NCI-H1436 (cell line): ENCODE measurements around the gene CTU1.
"Not testable (repeated sequence)": the region's sequence is repeated elsewhere in the genome, so short reads cannot be mapped to it uniquely, and the experiment has no call there.

Experiments
- DNase-seq: peaks from one replicate; lab custom pipeline; 2025; lab: John Stamatoyannopoulos, UW

Gene CTU1

GRCh38 chr19:51108066-51108804, at the start of gene CTU1:
Gene CTU1 (minus strand): TSS chr19:51108409. CDS start chr19:51104569, 3,840 bp downstream.
- DNase-seq = peak; percentile 99

DNA sequence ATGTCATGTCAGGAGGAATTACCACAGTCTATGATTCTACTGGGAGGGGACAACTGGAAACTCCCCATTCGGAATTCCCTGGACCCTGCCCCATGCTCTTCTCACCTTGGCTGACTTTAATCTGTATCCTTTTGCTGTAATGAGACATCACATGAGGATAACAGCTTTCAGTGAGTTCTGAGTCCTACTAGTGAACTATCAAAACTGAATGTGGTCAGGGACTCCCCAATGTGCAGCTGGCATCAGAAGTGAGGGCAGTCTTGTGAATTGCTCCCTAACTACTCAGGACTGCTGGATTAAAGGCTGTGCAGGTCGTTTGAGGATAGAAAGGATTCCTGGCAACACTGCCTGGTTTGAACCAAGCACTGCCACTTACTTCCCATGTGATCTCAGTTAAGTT, 49.1 kb upstream of the CTU1 start:
- no peak for DNase-seq

- no peak for DNase-seq
Observed at GRCh38 chr19:51156710-51157109, 48.5 kb upstream of the CTU1 start.

DNA sequence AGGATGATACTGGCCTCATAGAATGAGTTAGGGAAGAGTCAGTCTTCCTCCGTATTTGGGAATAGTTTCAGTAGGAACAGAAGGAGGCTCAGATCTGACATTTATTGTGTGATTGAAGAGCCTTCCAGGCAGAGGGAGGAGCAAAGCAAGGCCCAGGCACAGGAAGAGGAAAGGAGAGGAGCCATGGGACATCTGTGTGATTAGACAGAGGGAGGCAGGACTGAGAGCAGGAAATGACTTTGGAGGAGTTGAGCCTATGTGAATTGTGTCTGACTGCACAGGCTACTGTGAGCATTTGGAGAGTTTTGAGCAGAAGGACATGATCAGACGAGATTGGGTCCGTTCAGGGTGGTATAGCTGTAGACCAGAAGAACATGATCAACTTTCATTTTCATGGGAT, 42.4 kb upstream of the CTU1 start:
- no peak for DNase-seq

- no peak for DNase-seq
Observed at GRCh38 chr19:51148580-51148979, 40.4 kb upstream of the CTU1 start.

DNA sequence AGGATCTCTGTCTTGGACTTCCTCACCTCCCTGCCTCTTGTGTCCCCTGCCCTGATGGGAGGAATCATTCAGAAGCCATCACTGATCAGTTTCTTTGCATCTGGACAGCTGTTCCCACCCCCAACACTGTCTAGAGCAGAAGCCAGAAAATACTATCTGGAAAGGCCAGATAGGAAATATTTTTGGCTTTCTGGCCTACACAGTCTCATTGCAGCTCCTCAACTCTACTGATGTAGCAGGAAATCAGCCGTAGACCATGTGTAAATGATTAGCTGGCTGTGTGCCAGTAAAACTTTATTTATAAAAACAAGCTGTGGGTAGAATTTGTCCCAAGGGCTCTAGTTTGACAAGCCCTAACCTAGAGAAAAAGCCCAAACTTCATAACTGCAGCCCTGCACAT, 39.5 kb upstream of the CTU1 start:
- DNase-seq = no peak

DNA sequence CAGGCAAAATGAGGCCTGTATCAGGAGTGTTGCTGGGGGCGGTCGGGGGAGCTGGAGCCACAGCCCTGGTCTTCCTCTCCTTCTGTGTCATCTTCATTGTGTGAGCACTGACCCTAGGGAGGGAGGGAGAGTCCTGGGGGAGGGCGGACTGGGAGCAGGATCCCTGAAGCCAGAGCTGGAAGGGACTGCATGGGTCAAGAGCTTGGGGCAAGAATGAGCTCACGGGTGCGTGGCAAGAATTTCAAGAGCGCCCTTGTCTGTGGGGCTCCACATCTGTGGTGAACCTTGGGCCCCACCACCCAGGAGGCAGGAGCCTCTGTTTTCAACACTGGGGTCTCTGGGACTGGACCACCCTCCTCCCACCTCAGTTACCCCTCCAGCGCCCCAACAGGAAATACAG, 38.5 kb upstream of the CTU1 start:
- DNase-seq = no peak

DNA sequence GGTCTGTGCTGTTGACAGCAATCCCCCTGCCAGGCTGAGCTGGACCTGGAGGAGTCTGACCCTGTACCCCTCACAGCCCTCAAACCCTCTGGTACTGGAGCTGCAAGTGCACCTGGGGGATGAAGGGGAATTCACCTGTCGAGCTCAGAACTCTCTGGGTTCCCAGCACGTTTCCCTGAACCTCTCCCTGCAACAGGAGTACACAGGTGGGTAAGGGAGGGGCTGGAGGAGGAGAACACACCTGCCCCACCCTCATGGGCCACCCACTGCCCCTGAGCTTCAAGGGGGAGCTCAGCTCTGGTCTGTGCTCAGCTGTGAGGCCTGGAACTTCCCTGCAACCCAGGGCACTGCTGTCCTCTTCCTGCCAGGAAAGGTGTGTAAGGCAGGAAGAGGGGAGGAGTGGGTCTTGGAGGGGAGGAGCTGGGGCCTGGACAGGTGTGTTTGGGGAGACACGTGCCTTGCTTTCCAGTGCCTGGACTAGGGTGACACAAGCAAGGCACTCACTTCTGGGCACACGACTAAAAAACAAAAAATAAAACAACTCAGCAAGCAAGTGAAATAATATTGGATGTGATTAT, 37.8 kb upstream of the CTU1 start:
- DNase-seq = no peak

- DNase-seq = no peak
Observed at GRCh38 chr19:51144482-51145045, 36.4 kb upstream of the CTU1 start.

- no peak for DNase-seq
Observed at GRCh38 chr19:51143486-51143885, 35.3 kb upstream of the CTU1 start.

DNA sequence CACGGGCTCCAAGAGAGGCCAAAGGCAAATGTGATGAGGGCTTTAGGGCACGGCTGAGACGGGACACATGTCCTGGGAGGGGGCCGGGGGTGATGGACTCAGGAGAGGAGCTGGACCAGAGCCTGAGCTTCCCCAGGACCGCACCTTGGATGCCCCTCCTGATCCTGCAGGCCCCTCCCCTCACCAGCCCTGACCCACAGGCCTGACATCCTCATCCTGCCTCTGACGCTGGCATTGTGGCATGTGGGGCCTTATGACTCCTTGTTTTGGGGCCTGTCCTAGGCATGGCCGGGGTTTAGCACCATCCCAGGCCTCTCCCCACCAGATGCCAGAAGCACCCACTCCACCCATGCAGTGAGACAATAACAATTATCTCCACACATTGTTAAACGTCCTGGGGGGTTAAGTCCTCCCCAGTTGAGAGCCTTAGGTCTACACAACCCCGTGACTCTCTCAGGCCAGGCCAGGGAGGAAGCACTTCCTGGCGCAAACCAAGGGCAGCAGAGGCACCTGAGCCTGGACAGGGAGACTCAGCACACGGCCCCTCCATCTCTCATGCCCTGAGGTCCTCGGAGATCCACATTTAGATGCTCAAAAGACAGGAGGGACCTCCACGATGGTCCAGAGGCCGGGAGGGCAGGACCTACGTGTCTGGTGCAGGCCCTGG, 34.7 kb upstream of the CTU1 start:
- not testable (repeated sequence) for DNase-seq

DNA sequence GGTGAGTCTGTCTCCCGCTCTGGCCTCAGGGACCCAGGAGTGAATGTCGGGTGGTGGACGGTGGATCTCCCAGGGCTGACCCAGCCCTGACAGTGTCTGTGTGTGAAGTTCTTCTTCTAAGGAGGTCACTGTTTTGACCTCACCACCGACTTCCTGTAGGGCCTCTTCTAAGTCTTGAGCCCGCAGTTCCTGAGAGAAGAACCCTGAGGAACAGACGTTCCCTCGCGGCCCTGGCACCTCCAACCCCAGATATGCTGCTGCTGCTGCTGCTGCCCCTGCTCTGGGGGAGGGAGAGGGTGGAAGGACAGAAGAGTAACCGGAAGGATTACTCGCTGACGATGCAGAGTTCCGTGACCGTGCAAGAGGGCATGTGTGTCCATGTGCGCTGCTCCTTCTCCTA, 33.9 kb upstream of the CTU1 start, which contains the start of gene SIGLEC7:
SIGLEC7 (plus strand) TSS at position 183 of the 400 bp plus-strand sequence; CDS start at position 252, 69 bp downstream.
- no peak for DNase-seq

GRCh38 chr19:51141181-51141580, 33.0 kb upstream of the CTU1 start:
- DNase-seq = no peak

DNA sequence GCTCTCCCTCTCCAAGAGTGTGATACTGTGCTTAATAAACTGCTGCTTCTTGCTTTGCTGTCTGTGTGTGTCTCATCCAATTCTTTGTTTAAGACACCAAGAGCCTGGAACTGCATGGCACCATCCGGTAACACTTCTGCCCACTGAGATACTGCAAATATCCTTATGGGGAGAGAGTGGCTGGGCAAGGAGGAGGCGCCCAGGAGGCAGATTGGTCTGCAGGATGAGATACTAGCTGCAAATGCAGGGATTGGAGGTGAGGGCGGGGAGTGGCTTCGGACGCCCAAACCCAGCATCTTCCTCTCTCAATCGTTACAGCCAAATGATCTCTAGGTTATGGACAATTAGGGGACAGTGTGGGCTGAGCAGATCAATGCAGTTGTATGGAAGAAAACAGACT, 32.2 kb upstream of the CTU1 start:
- no peak for DNase-seq

- DNase-seq = no peak
Observed at GRCh38 chr19:51139299-51140014, 31.2 kb upstream of the CTU1 start.

GRCh38 chr19:51138549-51138979, 30.4 kb upstream of the CTU1 start:
- no peak for DNase-seq

DNA sequence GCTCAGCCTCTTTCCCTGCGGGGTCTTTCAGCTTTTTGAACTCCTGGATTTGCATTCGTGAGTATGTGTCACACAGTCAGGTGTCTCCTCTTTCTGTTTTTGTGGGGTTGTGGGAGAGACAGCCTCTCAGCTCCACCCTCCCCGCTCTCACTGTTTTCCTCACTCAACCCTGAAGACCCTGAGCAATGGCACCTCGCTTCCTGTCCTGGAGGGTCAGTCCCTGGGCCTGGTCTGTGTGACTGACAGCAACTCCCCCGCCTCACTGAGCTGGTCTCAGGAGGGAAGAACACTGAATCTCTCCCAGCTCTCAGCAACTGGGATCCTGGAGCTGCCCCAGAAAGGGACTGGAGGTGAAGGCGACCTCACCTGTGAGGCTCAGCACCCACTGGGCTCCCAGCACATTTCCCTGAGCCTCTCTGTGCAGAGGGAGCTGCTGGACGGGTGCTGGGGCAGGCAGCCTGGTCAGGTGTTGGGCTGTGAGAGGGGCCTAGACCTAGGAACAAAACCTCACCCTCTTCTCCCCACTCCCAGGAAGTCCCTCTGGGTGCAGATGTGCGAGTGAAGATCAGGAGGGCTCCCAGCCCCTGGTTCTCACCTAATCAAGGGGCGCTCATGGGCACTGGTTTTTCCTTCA, 29.7 kb upstream of the CTU1 start:
- no peak for DNase-seq

DNA sequence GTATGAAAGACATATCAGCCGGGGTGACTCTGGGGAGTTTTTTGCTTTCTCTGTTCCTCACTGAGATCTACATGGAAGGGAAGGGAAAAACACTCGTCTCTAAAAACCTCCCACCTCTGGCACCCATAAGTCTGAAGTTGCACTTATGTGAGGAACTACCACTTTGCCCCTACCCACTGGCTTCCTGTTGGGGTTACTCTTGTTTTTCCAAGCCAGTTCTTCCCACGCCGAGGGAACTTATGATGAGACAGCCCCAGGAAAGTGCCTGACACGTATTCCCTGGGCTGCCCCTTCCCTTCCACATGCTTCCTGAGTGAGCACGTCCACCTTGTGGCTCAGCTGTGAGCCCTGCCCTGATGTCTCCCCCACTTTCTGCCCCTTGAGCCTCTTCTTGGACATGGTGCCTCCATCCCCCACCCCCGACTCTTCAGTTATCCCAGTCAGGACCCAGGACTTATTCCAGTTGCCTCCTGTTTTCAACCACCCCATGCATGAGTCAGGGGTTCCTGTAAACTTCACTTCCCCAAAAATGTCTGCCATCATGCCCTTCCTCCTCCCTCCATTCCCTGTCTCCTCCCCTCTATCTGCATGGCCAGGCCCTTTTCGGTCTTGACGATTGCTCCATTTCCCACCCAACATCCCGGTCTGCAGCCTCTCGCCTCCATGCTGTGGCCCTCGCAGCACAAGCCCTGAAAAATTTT, 28.8 kb upstream of the CTU1 start:
- DNase-seq = no peak

- no peak for DNase-seq
Observed at GRCh38 chr19:51135986-51136762, 28.0 kb upstream of the CTU1 start.

DNA sequence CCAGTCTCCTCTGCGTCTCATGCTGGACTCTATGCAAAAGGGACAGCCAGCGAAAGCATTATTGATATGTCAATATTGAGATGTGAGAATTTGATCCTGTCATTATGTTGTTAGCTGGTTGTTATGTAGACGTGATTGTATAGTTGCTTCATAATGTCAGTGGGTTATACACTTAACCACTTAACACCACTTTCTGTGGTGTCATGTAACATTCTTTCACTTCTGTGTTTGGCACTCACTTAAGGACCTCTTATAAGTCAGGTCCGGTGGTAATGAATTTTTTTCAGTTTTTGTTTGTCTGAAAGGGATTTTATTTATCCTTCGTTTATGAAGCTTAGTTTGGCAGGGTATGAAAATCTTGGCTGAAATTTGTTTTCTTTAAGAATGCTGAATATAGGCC, 26.8 kb upstream of the CTU1 start:
- DNase-seq = no peak
